ENCODE measurements around the gene EFCAB8. TPM values are rescaled to one million over a fixed set of nuclear protein-coding genes. Genes with fewer than 3 reads are reported as not detected.
"Not testable (repeated sequence)": the region's sequence is repeated elsewhere in the genome, so short reads cannot be mapped to it uniquely, and the experiment has no call there.

The EFCAB8 gene
- total and polyA plus RNA-seq, 4 donors: 0.25 TPM; not detected in 3

- TF ChIP-seq, protein P1, sequence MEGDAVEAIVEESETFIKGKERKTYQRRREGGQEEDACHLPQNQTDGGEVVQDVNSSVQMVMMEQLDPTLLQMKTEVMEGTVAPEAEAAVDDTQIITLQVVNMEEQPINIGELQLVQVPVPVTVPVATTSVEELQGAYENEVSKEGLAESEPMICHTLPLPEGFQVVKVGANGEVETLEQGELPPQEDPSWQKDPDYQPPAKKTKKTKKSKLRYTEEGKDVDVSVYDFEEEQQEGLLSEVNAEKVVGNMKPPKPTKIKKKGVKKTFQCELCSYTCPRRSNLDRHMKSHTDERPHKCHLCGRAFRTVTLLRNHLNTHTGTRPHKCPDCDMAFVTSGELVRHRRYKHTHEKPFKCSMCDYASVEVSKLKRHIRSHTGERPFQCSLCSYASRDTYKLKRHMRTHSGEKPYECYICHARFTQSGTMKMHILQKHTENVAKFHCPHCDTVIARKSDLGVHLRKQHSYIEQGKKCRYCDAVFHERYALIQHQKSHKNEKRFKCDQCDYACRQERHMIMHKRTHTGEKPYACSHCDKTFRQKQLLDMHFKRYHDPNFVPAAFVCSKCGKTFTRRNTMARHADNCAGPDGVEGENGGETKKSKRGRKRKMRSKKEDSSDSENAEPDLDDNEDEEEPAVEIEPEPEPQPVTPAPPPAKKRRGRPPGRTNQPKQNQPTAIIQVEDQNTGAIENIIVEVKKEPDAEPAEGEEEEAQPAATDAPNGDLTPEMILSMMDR (IDR thresholded peaks at IDR 0.05; ENCODE audit: low read depth, low read length, missing input control): no peak
- TF ChIP-seq FOXA1 (IDR thresholded peaks at IDR 0.05): no peak
Measured at GRCh38 chr20:32943490-32944052, 84.8 kb downstream of the EFCAB8 start (continued).

- no peak for TF ChIP-seq FOXA2 (IDR thresholded peaks at IDR 0.05)
- TF ChIP-seq HNF4G (IDR thresholded peaks at IDR 0.05): no peak
- TF ChIP-seq JUND (IDR thresholded peaks at IDR 0.05): no peak
- no peak for TF ChIP-seq REST (IDR thresholded peaks at IDR 0.05)
- TF ChIP-seq EGR1 (IDR thresholded peaks at IDR 0.05; ENCODE audit: low read depth in 2 of 2): no peak
- TF ChIP-seq FOXA1 (IDR thresholded peaks at IDR 0.05): no peak
- TF ChIP-seq, protein P1 (IDR thresholded peaks at IDR 0.05; ENCODE audit: low read depth, low read length, missing input control): peak; percentile 22
- no peak for TF ChIP-seq NR2F2 (IDR thresholded peaks at IDR 0.05)
- TF ChIP-seq RAD21 (IDR thresholded peaks at IDR 0.05): peak; percentile 10 to 46
- no peak for TF ChIP-seq TAF1 (conservative IDR thresholded peaks at IDR 0.05)
- TF ChIP-seq RXRA (IDR thresholded peaks at IDR 0.05): no peak
- Histone ChIP-seq H3K4me3 (ENCODE audit: low read depth in 1 of 3, low read length in 3 of 3) (no peak overlapping the region), H3K27ac (ENCODE audit: low read depth in 1 of 2, low read length in 2 of 2) (no peak overlapping the region), H3K9me3 (ENCODE audit: control insufficient read depth in 4 of 4, low read length in 3 of 4) (no peaks in the 10 kb centered on the region), H3K4me1 (ENCODE audit: control insufficient read depth in 4 of 4, insufficient read depth in 4 of 4, low read length in 3 of 4) (no peaks in the 10 kb centered on the region), H3K27me3 (ENCODE audit: control insufficient read depth in 4 of 4, insufficient read depth in 4 of 4, low read length in 3 of 4) (no peaks in the 10 kb centered on the region), H3K36me3 (ENCODE audit: control insufficient read depth in 4 of 4, insufficient read depth in 3 of 4, low read depth in 1 of 4, low read length in 3 of 4) (no peaks in the 10 kb centered on the region), H3K9ac (ENCODE audit: low read depth in 1 of 2, low read length in 2 of 2) (no peak overlapping the region)
- DNase-seq (ENCODE audit: low spot score): no peak
- 60% methylated on average over 4 of the region's 4 CpGs for WGBS
Measured at GRCh38 chr20:32945710-32946221, 87.0 kb downstream of the EFCAB8 start.

GRCh38 chr20:32946629-32947028 lies 87.9 kb downstream of the EFCAB8 start:
- WGBS: 73% methylated on average over 1 of the region's 1 CpG
- no peaks in the 10 kb centered on the region for H3K4me1 ChIP-seq (ENCODE audit: control insufficient read depth in 4 of 4, insufficient read depth in 4 of 4, low read length in 3 of 4)
- no peak overlapping the region for H3K27ac ChIP-seq (ENCODE audit: low read depth in 1 of 2, low read length in 2 of 2)
- H3K4me3 ChIP-seq (ENCODE audit: low read depth in 1 of 3, low read length in 3 of 3): no peak overlapping the region
- TF ChIP-seq, protein P2, sequence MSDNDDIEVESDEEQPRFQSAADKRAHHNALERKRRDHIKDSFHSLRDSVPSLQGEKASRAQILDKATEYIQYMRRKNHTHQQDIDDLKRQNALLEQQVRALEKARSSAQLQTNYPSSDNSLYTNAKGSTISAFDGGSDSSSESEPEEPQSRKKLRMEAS (IDR thresholded peaks at IDR 0.05): no peak
- TF ChIP-seq FOXA1 (IDR thresholded peaks at IDR 0.05) (no peak), JUND (IDR thresholded peaks at IDR 0.05) (no peak), FOXA2 (IDR thresholded peaks at IDR 0.05) (no peak), YY1 (IDR thresholded peaks at IDR 0.05) (no peak), TAF1 (conservative IDR thresholded peaks at IDR 0.05) (no peak)
- TF ChIP-seq, protein P3, sequence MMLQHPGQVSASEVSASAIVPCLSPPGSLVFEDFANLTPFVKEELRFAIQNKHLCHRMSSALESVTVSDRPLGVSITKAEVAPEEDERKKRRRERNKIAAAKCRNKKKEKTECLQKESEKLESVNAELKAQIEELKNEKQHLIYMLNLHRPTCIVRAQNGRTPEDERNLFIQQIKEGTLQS (IDR thresholded peaks at IDR 0.05): no peak
- TF ChIP-seq, protein P1 (IDR thresholded peaks at IDR 0.05; ENCODE audit: low read depth, low read length, missing input control): no peak
- H3K9me3 ChIP-seq (ENCODE audit: control insufficient read depth in 4 of 4, low read length in 3 of 4): no peaks in the 10 kb centered on the region
- no peak for DNase-seq (ENCODE audit: low spot score)
- no peaks in the 10 kb centered on the region for H3K36me3 ChIP-seq (ENCODE audit: control insufficient read depth in 4 of 4, insufficient read depth in 3 of 4, low read depth in 1 of 4, low read length in 3 of 4)
- H3K9ac ChIP-seq (ENCODE audit: low read depth in 1 of 2, low read length in 2 of 2): no peak overlapping the region
- no peaks in the 10 kb centered on the region for H3K27me3 ChIP-seq (ENCODE audit: control insufficient read depth in 4 of 4, insufficient read depth in 4 of 4, low read length in 3 of 4)

- H3K36me3 ChIP-seq (ENCODE audit: control insufficient read depth in 4 of 4, insufficient read depth in 3 of 4, low read depth in 1 of 4, low read length in 3 of 4); H3K4me1 ChIP-seq (ENCODE audit: control insufficient read depth in 4 of 4, insufficient read depth in 4 of 4, low read length in 3 of 4); H3K9me3 ChIP-seq (ENCODE audit: control insufficient read depth in 4 of 4, low read length in 3 of 4); H3K4me3 ChIP-seq (ENCODE audit: low read depth in 1 of 3, low read length in 3 of 3); H3K27ac ChIP-seq (ENCODE audit: low read depth in 1 of 2, low read length in 2 of 2); H3K27me3 ChIP-seq (ENCODE audit: control insufficient read depth in 4 of 4, insufficient read depth in 4 of 4, low read length in 3 of 4); H3K9ac ChIP-seq (ENCODE audit: low read depth in 1 of 2, low read length in 2 of 2); DNase-seq (ENCODE audit: low spot score): not testable (repeated sequence)
- 19% methylated on average over 4 of the region's 4 CpGs for WGBS
Measured at GRCh38 chr20:32950539-32950938, 91.8 kb downstream of the EFCAB8 start.

Data from liver (tissue), 9 donors.